Measurements from ENCODE around the gene NIPAL4. TPM values are rescaled to one million over a fixed set of nuclear protein-coding genes. Genes with fewer than 3 reads are reported as not detected.

The NIPAL4 gene
- polyA plus RNA-seq, 2 donors = 5.4 to 15.1 TPM

GRCh38 chr5:157446412-157446935 is 13.5 kb upstream of the NIPAL4 start:
- Histone ChIP-seq H3K27ac (ENCODE audit: low read depth in 2 of 2, low read length in 1 of 2) (no peak overlapping the region), H3K27me3 (ENCODE audit: control insufficient read depth in 1 of 2, insufficient read depth in 2 of 2, low read length in 2 of 2) (no peaks in the 10 kb centered on the region)

GRCh38 chr5:157447201-157447637 is 12.8 kb upstream of the NIPAL4 start:
- 59 to 70% methylated on average over 13 of the region's 13 CpGs for WGBS, 2 donors
- no peaks in the 10 kb centered on the region for H3K27me3 ChIP-seq (ENCODE audit: control insufficient read depth in 1 of 2, insufficient read depth in 2 of 2, low read length in 2 of 2)
- no peaks in the 10 kb centered on the region for H3K36me3 ChIP-seq (ENCODE audit: control insufficient read depth in 2 of 2, insufficient read depth in 2 of 2, low read length in 1 of 2)
- H3K4me1 ChIP-seq (ENCODE audit: control insufficient read depth in 2 of 2, insufficient read depth in 2 of 2, low read length in 1 of 2) = peaks cover 0 to 8% of the 10 kb centered on the region in 2 donors
- no peaks in the 10 kb centered on the region for H3K9me3 ChIP-seq (ENCODE audit: control insufficient read depth in 2 of 2, insufficient read depth in 1 of 2, low read depth in 1 of 2, low read length in 1 of 2)
- peak overlapping the region in 1 of 2 donors; percentile 86 for H3K27ac ChIP-seq (ENCODE audit: low read depth in 2 of 2, low read length in 1 of 2)
- H3K4me3 ChIP-seq (ENCODE audit: low read depth in 1 of 2, low read length in 2 of 2) = no peak overlapping the region

More at GRCh38 chr5:157446412-157446935, 13.5 kb upstream of the NIPAL4 start:
- WGBS, 2 donors = 78 to 82% methylated on average over 9 of the region's 9 CpGs
- H3K36me3 ChIP-seq (ENCODE audit: control insufficient read depth in 2 of 2, insufficient read depth in 2 of 2, low read length in 1 of 2) = no peaks in the 10 kb centered on the region
- H3K4me3 ChIP-seq (ENCODE audit: low read depth in 1 of 2, low read length in 2 of 2) = no peak overlapping the region
- no peaks in the 10 kb centered on the region for H3K9me3 ChIP-seq (ENCODE audit: control insufficient read depth in 2 of 2, insufficient read depth in 1 of 2, low read depth in 1 of 2, low read length in 1 of 2)
- H3K4me1 ChIP-seq (ENCODE audit: control insufficient read depth in 2 of 2, insufficient read depth in 2 of 2, low read length in 1 of 2) = peaks cover 0 to 8% of the 10 kb centered on the region in 2 donors

GRCh38 chr5:157449011-157449723 is 10.8 kb upstream of the NIPAL4 start:
- Histone ChIP-seq H3K36me3 (ENCODE audit: control insufficient read depth in 2 of 2, insufficient read depth in 2 of 2, low read length in 1 of 2) (no peaks in the 10 kb centered on the region), H3K27me3 (ENCODE audit: control insufficient read depth in 1 of 2, insufficient read depth in 2 of 2, low read length in 2 of 2) (no peaks in the 10 kb centered on the region), H3K4me1 (ENCODE audit: control insufficient read depth in 2 of 2, insufficient read depth in 2 of 2, low read length in 1 of 2) (peaks cover 0 to 8% of the 10 kb centered on the region in 2 donors), H3K4me3 (ENCODE audit: low read depth in 1 of 2, low read length in 2 of 2) (no peak overlapping the region), H3K27ac (ENCODE audit: low read depth in 2 of 2, low read length in 1 of 2) (peak overlapping the region; percentile 52 to 86), H3K9me3 (ENCODE audit: control insufficient read depth in 2 of 2, insufficient read depth in 1 of 2, low read depth in 1 of 2, low read length in 1 of 2) (no peaks in the 10 kb centered on the region)
- WGBS, 2 donors = 30 to 38% methylated on average over 6 of the region's 6 CpGs

GRCh38 chr5:157450024-157450423 is 10.0 kb upstream of the NIPAL4 start:
- no peak overlapping the region for H3K27ac ChIP-seq (ENCODE audit: low read depth in 2 of 2, low read length in 1 of 2)

GRCh38 chr5:157451806-157452205 is 8.2 kb upstream of the NIPAL4 start:
- no peaks in the 10 kb centered on the region for H3K27me3 ChIP-seq (ENCODE audit: control insufficient read depth in 1 of 2, insufficient read depth in 2 of 2, low read length in 2 of 2)
- H3K4me1 ChIP-seq (ENCODE audit: control insufficient read depth in 2 of 2, insufficient read depth in 2 of 2, low read length in 1 of 2) = peaks cover 0 to 8% of the 10 kb centered on the region in 2 donors
- 91 to 95% methylated on average over 3 of the region's 3 CpGs for WGBS, 2 donors
- no peak overlapping the region for H3K27ac ChIP-seq (ENCODE audit: low read depth in 2 of 2, low read length in 1 of 2)
- no peaks in the 10 kb centered on the region for H3K36me3 ChIP-seq (ENCODE audit: control insufficient read depth in 2 of 2, insufficient read depth in 2 of 2, low read length in 1 of 2)
- no peak overlapping the region for H3K4me3 ChIP-seq (ENCODE audit: low read depth in 1 of 2, low read length in 2 of 2)
- H3K9me3 ChIP-seq (ENCODE audit: control insufficient read depth in 2 of 2, insufficient read depth in 1 of 2, low read depth in 1 of 2, low read length in 1 of 2) = no peaks in the 10 kb centered on the region

More at GRCh38 chr5:157450024-157450423, 10.0 kb upstream of the NIPAL4 start:
- Histone ChIP-seq H3K4me1 (ENCODE audit: control insufficient read depth in 2 of 2, insufficient read depth in 2 of 2, low read length in 1 of 2) (peaks cover 0 to 8% of the 10 kb centered on the region in 2 donors), H3K27me3 (ENCODE audit: control insufficient read depth in 1 of 2, insufficient read depth in 2 of 2, low read length in 2 of 2) (no peaks in the 10 kb centered on the region), H3K4me3 (ENCODE audit: low read depth in 1 of 2, low read length in 2 of 2) (no peak overlapping the region), H3K9me3 (ENCODE audit: control insufficient read depth in 2 of 2, insufficient read depth in 1 of 2, low read depth in 1 of 2, low read length in 1 of 2) (no peaks in the 10 kb centered on the region), H3K36me3 (ENCODE audit: control insufficient read depth in 2 of 2, insufficient read depth in 2 of 2, low read length in 1 of 2) (no peaks in the 10 kb centered on the region)
- WGBS, 2 donors = 93 to 96% methylated on average over 3 of the region's 3 CpGs

- H3K9me3 ChIP-seq (ENCODE audit: control insufficient read depth in 2 of 2, insufficient read depth in 1 of 2, low read depth in 1 of 2, low read length in 1 of 2) = no peaks in the 10 kb centered on the region
- H3K36me3 ChIP-seq (ENCODE audit: control insufficient read depth in 2 of 2, insufficient read depth in 2 of 2, low read length in 1 of 2) = no peaks in the 10 kb centered on the region
- 82 to 88% methylated on average over 7 of the region's 7 CpGs for WGBS, 2 donors
- peak overlapping the region in 1 of 2 donors; percentile 59 for H3K27ac ChIP-seq (ENCODE audit: low read depth in 2 of 2, low read length in 1 of 2)
- H3K27me3 ChIP-seq (ENCODE audit: control insufficient read depth in 1 of 2, insufficient read depth in 2 of 2, low read length in 2 of 2) = no peaks in the 10 kb centered on the region
- no peak overlapping the region for H3K4me3 ChIP-seq (ENCODE audit: low read depth in 1 of 2, low read length in 2 of 2)
- peaks cover 0 to 2% of the 10 kb centered on the region in 2 donors for H3K4me1 ChIP-seq (ENCODE audit: control insufficient read depth in 2 of 2, insufficient read depth in 2 of 2, low read length in 1 of 2)
Observed at GRCh38 chr5:157454273-157454672, 5.7 kb upstream of the NIPAL4 start.

GRCh38 chr5:157455057-157455456 is 5.0 kb upstream of the NIPAL4 start:
- Histone ChIP-seq H3K4me3 (ENCODE audit: low read depth in 1 of 2, low read length in 2 of 2) (no peak overlapping the region), H3K9me3 (ENCODE audit: control insufficient read depth in 2 of 2, insufficient read depth in 1 of 2, low read depth in 1 of 2, low read length in 1 of 2) (no peaks in the 10 kb centered on the region), H3K27ac (ENCODE audit: low read depth in 2 of 2, low read length in 1 of 2) (peak overlapping the region in 1 of 2 donors; percentile 64), H3K27me3 (ENCODE audit: control insufficient read depth in 1 of 2, insufficient read depth in 2 of 2, low read length in 2 of 2) (no peaks in the 10 kb centered on the region), H3K36me3 (ENCODE audit: control insufficient read depth in 2 of 2, insufficient read depth in 2 of 2, low read length in 1 of 2) (no peaks in the 10 kb centered on the region), H3K4me1 (ENCODE audit: control insufficient read depth in 2 of 2, insufficient read depth in 2 of 2, low read length in 1 of 2) (no peaks in the 10 kb centered on the region)
- 78 to 81% methylated on average over 7 of the region's 7 CpGs for WGBS, 2 donors

- Histone ChIP-seq H3K27me3 (ENCODE audit: control insufficient read depth in 1 of 2, insufficient read depth in 2 of 2, low read length in 2 of 2) (no peaks in the 10 kb centered on the region), H3K36me3 (ENCODE audit: control insufficient read depth in 2 of 2, insufficient read depth in 2 of 2, low read length in 1 of 2) (no peaks in the 10 kb centered on the region), H3K9me3 (ENCODE audit: control insufficient read depth in 2 of 2, insufficient read depth in 1 of 2, low read depth in 1 of 2, low read length in 1 of 2) (no peaks in the 10 kb centered on the region), H3K4me1 (ENCODE audit: control insufficient read depth in 2 of 2, insufficient read depth in 2 of 2, low read length in 1 of 2) (peaks cover 0 to 1% of the 10 kb centered on the region in 2 donors), H3K27ac (ENCODE audit: low read depth in 2 of 2, low read length in 1 of 2) (no peak overlapping the region), H3K4me3 (ENCODE audit: low read depth in 1 of 2, low read length in 2 of 2) (no peak overlapping the region)
- WGBS, 2 donors = 79 to 96% methylated on average over 5 of the region's 5 CpGs
Observed at GRCh38 chr5:157456301-157456700, 3.7 kb upstream of the NIPAL4 start.

GRCh38 chr5:157457391-157457790 is 2.6 kb upstream of the NIPAL4 start:
- Histone ChIP-seq H3K9me3 (ENCODE audit: control insufficient read depth in 2 of 2, insufficient read depth in 1 of 2, low read depth in 1 of 2, low read length in 1 of 2) (no peaks in the 10 kb centered on the region), H3K4me3 (ENCODE audit: low read depth in 1 of 2, low read length in 2 of 2) (no peak overlapping the region), H3K4me1 (ENCODE audit: control insufficient read depth in 2 of 2, insufficient read depth in 2 of 2, low read length in 1 of 2) (peaks cover 2 to 3% of the 10 kb centered on the region in 2 donors), H3K27me3 (ENCODE audit: control insufficient read depth in 1 of 2, insufficient read depth in 2 of 2, low read length in 2 of 2) (no peaks in the 10 kb centered on the region), H3K27ac (ENCODE audit: low read depth in 2 of 2, low read length in 1 of 2) (no peak overlapping the region), H3K36me3 (ENCODE audit: control insufficient read depth in 2 of 2, insufficient read depth in 2 of 2, low read length in 1 of 2) (no peaks in the 10 kb centered on the region)
- 92 to 94% methylated on average over 5 of the region's 5 CpGs for WGBS, 2 donors

- Histone ChIP-seq H3K36me3 (ENCODE audit: control insufficient read depth in 2 of 2, insufficient read depth in 2 of 2, low read length in 1 of 2) (no peaks in the 10 kb centered on the region), H3K9me3 (ENCODE audit: control insufficient read depth in 2 of 2, insufficient read depth in 1 of 2, low read depth in 1 of 2, low read length in 1 of 2) (no peaks in the 10 kb centered on the region), H3K27me3 (ENCODE audit: control insufficient read depth in 1 of 2, insufficient read depth in 2 of 2, low read length in 2 of 2) (no peaks in the 10 kb centered on the region), H3K4me1 (ENCODE audit: control insufficient read depth in 2 of 2, insufficient read depth in 2 of 2, low read length in 1 of 2) (peaks cover 2 to 12% of the 10 kb centered on the region in 2 donors), H3K4me3 (ENCODE audit: low read depth in 1 of 2, low read length in 2 of 2) (no peak overlapping the region), H3K27ac (ENCODE audit: low read depth in 2 of 2, low read length in 1 of 2) (no peak overlapping the region)
- WGBS, 2 donors = 90 to 91% methylated on average over 5 of the region's 5 CpGs
Observed at GRCh38 chr5:157458835-157459234, 1.2 kb upstream of the NIPAL4 start.
